ENCODE results near the gene CAMTA1.

DNA sequence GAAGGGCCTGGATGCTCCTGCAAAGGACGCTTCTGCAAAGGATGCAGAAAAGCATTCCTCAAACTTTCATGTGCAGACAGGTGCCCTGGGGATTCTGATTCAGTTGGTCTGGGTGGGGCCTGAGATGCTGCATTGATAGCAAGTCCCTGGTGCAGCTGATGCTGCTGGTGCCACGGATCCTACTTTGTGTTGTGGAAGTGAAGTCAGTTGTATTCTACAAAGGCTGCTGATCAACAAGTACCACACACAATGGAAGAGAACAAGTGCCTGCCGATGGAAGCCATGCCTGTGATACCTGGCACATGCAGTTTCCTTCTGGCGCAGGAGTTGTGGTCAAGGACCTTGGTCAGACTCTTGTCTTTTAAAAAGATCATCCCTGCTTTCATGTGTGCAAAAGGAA, 478.8 kb downstream of the CAMTA1 start:
- TF ChIP-seq CTCF (IDR thresholded peaks at IDR 0.05) (no peak), POLR2A (IDR thresholded peaks at IDR 0.05) (no peak)

Measured in prostate gland (tissue), 2 donors.